Tibial nerve (tissue), 4 donors: ENCODE results near the gene CCNL1. TPM values are rescaled to one million over a fixed set of nuclear protein-coding genes. Genes with fewer than 3 reads are reported as not detected.

ENCODE experiments used
- DNase-seq, 2 donors: peaks; one replicate each; pipeline ENCODE4 v3.0.0-alpha.2; 2019; ENCODE audit warnings: low spot score in 2 of 2
- H3K27ac ChIP-seq, 4 donors: fragments of 200-600 bp; sonication (generic) in 3 of 4; one replicate each; pipeline ENCODE4 v1.5.1; 2017 to 2019; ENCODE audit warnings: mild to moderate bottlenecking in 1 of 4
- H3K27me3 ChIP-seq, 2 donors: fragments of 200-600 bp; sonication (generic) in 1 of 2; one replicate each; pipeline versions ENCODE4 v1.5.1 to v1.6.0; 2017 to 2019
- H3K36me3 ChIP-seq, 3 donors: fragments of 200-600 bp; sonication (generic); one replicate each; pipeline ENCODE4 v1.5.1; 2018 to 2019
- H3K4me1 ChIP-seq, 4 donors: fragments of 200-600 bp; sonication (generic) in 3 of 4; one replicate each; pipeline ENCODE4 v1.5.1; 2017 to 2019
- H3K4me3 ChIP-seq, 4 donors: fragments of 200-600 bp; sonication (generic) in 3 of 4; one replicate each; pipeline ENCODE4 v1.5.1; 2017 to 2019; ENCODE audit warnings: mild to moderate bottlenecking in 1 of 4, moderate library complexity in 1 of 4
- H3K9me3 ChIP-seq, 4 donors: fragments of 200-600 bp; sonication (generic) in 3 of 4; one replicate each; pipeline ENCODE4 v1.5.1; 2017 to 2019
- EP300 ChIP-seq, 2 donors: sonication (generic); formaldehyde crosslinking; IDR thresholded peaks; one replicate each; pipeline ENCODE4 v1.6.1; 2017; ENCODE audit warnings: antibody characterized with exemption in 2 of 2, mild to moderate bottlenecking in 1 of 2
- POLR2A ChIP-seq, 2 donors: fragments of 450-650 bp; IDR thresholded peaks; one replicate each; pipeline ENCODE4 v1.6.1; 2017; ENCODE audit warnings: antibody characterized with exemption in 2 of 2, mild to moderate bottlenecking in 2 of 2, moderate library complexity in 2 of 2
- WGBS, 2 donors: methylation state at CpG; one replicate each; pipeline ENCODE4 v1.1.5; 2018; 5-methylcytosine and 5-hydroxymethylcytosine counted together
- total RNA-seq, 4 donors: library from RNA; depleted of rRNA; stranded (reverse); fragments of >200 nt; gene quantifications; one replicate each; pipeline ENCODE4 v1.1.0, GENCODE V29; 2016
- TF ChIP-seq, protein P1 (sequence below), 5 experiments: fragments of 200-600 bp in 3 of 5; fragments of 450-650 bp in 2 of 5; sonication (generic) in 3 of 5; IDR thresholded peaks; one replicate each; pipeline ENCODE4 v1.5.1; 2016 to 2019; ENCODE audit warnings: antibody characterized with exemption in 5 of 5, mild to moderate bottlenecking in 3 of 5, moderate library complexity in 2 of 5

CCNL1 gene
- total RNA-seq, 4 donors from 2014 or later = 176 to 239 (median 239) TPM

DNA sequence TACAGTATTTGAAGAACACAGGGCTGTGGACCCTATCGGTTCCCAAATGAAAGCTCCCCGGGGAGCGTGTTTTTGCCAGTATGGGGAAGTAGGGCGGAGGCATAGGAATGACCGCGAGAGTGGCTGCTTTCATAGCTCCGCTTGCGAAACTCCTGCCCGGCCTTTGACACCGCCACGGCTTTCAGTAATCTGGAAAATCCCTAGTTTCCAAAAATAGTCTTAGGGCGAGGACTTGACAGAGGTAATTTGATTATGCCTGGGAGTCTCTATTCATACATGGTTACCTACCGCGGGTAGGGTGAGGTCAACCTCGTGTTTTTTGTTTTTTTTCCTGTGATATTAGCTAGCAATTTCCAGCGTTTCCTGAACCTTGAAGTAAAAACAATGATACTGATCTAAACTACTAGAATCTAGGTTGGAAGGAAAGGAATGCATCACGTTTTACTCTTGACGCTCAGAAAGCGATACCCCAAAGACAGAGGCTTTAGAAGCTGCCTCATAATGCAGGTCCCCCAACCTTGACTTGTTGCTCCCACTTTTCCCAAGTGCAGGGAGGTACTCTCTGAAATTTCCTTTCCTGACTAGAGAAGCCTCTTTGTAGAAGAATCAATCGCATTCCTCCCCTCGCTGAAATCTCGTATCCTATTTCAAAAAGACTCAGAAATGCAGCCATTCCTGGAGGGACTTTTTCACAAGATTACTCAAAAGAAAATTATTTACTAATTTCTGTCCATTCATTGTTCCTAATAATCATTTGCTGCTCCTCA, 894 bp upstream of the CCNL1 start:
- WGBS, 2 donors = 4 to 6% methylated on average over 17 to 22 of the region's 22 CpGs

DNA sequence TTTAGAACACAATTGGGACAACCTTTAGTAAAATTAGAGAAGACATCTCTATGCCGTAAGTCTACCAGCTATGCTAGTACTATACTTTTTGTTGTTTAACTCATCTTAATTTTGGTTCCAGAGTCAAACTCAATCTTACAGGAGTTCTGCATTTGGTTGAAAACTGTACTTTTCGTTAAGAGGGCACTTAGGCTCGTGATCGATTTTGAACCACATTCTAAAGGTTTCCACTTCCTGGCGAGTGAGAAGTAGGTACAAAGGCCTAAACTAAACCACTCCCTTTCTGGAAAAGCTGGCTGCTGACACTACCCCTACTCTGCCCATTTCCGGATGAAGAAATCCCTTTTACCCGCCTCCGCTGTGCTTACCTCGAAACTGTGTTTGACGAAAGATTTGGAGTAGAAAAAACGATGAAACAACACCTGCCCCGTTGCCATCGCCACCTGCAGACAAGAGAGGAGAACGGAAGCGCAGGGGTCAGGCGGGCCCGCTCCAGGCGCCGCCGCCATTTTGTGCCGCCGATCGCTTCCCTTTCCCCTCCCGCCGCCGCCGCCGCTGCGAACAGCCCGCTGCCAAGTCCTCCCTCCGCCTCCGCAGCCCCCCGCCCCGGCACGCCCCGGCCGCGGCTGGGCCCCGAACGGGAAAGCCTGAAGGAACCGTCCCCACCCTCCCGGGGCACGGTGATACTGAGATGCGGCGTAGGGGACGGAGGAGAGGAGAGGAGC, 748 bp downstream of the CCNL1 start:
- Histone ChIP-seq H3K27ac (peak overlapping the region; percentile 97 to 100 (median 99)), H3K4me1 (peaks cover 0 to 59% (median 51%) of the 10 kb centered on the region in 4 donors), H3K27me3 (no peaks in the 10 kb centered on the region), H3K36me3 (peaks cover 0 to 29% (median 0%) of the 10 kb centered on the region in 3 donors), H3K4me3 (peak overlapping the region; percentile 66 to 99 (median 82)), H3K9me3 (no peaks in the 10 kb centered on the region)
- TF ChIP-seq EP300 (IDR thresholded peaks at IDR 0.05) (no peak), POLR2A (IDR thresholded peaks at IDR 0.05) (no peak)
- TF ChIP-seq, protein P1, sequence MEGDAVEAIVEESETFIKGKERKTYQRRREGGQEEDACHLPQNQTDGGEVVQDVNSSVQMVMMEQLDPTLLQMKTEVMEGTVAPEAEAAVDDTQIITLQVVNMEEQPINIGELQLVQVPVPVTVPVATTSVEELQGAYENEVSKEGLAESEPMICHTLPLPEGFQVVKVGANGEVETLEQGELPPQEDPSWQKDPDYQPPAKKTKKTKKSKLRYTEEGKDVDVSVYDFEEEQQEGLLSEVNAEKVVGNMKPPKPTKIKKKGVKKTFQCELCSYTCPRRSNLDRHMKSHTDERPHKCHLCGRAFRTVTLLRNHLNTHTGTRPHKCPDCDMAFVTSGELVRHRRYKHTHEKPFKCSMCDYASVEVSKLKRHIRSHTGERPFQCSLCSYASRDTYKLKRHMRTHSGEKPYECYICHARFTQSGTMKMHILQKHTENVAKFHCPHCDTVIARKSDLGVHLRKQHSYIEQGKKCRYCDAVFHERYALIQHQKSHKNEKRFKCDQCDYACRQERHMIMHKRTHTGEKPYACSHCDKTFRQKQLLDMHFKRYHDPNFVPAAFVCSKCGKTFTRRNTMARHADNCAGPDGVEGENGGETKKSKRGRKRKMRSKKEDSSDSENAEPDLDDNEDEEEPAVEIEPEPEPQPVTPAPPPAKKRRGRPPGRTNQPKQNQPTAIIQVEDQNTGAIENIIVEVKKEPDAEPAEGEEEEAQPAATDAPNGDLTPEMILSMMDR (IDR thresholded peaks at IDR 0.05) = no peak
- peak in 1 of 2 donors; percentile 45 for DNase-seq
- 1% methylated on average over 34 to 42 of the region's 46 CpGs for WGBS, 2 donors

More for the DNA sequence above, 894 bp upstream of the CCNL1 start:
- no peaks in the 10 kb centered on the region for H3K27me3 ChIP-seq
- peak overlapping the region; percentile 97 to 100 (median 99) for H3K27ac ChIP-seq
- peaks cover 0 to 42% (median 36%) of the 10 kb centered on the region in 4 donors for H3K4me1 ChIP-seq
- no peaks in the 10 kb centered on the region for H3K9me3 ChIP-seq
- TF ChIP-seq POLR2A (IDR thresholded peaks at IDR 0.05) (no peak), EP300 (IDR thresholded peaks at IDR 0.05) (peak in 1 of 2 donors; percentile 70)
- DNase-seq = peak; percentile 86 to 93
- peaks cover 0 to 24% (median 0%) of the 10 kb centered on the region in 3 donors for H3K36me3 ChIP-seq
- peak overlapping the region; percentile 66 to 99 (median 82) for H3K4me3 ChIP-seq

DNA sequence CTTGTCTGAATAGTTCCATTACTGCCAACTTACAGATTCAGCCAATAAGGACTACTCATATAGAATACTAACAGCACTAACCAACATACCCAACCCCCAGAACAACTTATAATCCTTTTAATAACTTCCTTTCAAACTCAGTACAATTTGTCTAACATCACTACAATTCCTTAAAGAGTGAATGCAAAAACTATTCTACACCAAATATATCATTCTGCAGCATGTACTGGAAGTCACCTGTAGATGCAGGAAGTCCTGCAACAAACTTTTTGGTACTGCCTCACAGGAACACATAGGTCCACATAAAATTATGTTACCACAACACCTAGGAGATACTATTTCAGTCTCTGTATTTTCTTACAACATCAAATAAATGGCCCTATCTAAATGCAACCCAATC, 2.1 kb downstream of the CCNL1 start:
- H3K27ac ChIP-seq = peak overlapping the region in 2 of 4 donors; percentile 97 to 100
- TF ChIP-seq EP300 (IDR thresholded peaks at IDR 0.05) = no peak
- TF ChIP-seq POLR2A (IDR thresholded peaks at IDR 0.05) = no peak
- TF ChIP-seq, protein P1 (IDR thresholded peaks at IDR 0.05) = no peak
- H3K27me3 ChIP-seq = no peaks in the 10 kb centered on the region
- no peak for DNase-seq
- H3K4me1 ChIP-seq = peaks cover 0 to 72% (median 60%) of the 10 kb centered on the region in 4 donors
- H3K4me3 ChIP-seq = peak overlapping the region in 3 of 4 donors; percentile 66 to 99 (median 80)
- peaks cover 0 to 43% (median 0%) of the 10 kb centered on the region in 3 donors for H3K36me3 ChIP-seq
- H3K9me3 ChIP-seq = no peaks in the 10 kb centered on the region

DNA sequence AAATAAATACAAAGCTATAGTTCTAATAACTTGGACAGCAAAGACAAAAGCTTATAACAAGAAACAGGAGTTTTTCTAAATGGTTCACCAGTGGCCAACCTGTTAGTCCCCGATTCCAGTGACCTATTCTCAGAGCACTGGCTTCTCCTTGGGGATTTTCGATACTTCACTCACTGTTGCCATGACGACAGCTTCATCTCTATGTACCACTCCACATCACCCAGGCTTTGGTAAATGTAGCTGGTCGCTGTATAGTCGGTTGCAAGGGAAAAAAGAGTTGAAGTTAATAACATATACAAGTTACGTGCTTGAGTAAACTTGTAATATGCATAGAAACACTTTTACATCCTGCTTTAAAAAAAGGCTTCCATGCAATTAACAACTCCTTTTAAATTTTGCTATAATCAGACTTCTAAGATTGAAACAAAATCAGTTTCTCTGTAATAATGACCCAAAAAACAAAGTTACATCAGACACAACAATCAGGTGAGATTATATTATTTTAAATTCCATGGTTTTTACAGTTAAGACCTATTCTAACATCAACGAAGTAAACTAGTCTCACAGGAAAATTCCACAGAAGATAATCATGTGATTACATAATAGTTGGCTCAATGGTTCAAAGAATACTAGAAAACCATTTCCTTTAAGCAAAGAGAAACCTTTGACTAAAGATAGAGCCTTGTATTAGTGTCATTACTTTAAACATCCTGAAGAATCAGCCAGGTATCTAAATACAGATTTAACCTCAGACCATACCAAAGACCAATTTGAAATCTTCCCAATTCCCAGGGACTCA, 2.9 kb downstream of the CCNL1 start:
- Histone ChIP-seq H3K9me3 (no peaks in the 10 kb centered on the region), H3K27me3 (no peaks in the 10 kb centered on the region), H3K4me3 (peak overlapping the region in 2 of 4 donors; percentile 12 to 80), H3K36me3 (peaks cover 2 to 51% (median 5%) of the 10 kb centered on the region in 3 donors), H3K27ac (peak overlapping the region in 2 of 4 donors; percentile 7 to 26), H3K4me1 (peaks cover 0 to 76% (median 60%) of the 10 kb centered on the region in 4 donors)
- no peak for DNase-seq
- 53 to 56% methylated on average over 7 of the region's 7 CpGs for WGBS, 2 donors
- no peak for TF ChIP-seq POLR2A (IDR thresholded peaks at IDR 0.05)
- no peak for TF ChIP-seq EP300 (IDR thresholded peaks at IDR 0.05)
- TF ChIP-seq, protein P1 (IDR thresholded peaks at IDR 0.05) = no peak

DNA sequence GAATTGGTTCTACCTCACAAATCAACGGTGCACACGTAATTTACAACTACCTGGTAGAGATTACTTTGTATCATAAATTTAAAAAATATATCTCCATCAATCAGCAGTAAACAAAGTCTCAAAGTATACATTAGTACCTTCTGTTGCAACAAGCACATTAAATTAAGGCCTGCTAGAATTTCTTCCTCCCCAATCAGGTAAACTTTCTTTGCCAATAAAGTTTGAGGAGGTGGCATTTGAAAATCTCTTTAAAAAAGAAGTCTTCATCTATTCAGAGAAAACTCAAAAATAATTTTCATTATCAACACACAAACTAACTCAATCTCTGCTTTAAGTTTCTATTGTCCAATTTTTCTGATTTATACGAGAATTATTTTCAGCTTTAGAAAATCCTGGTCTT, 4.4 kb downstream of the CCNL1 start:
- Histone ChIP-seq H3K4me3 (no peak overlapping the region), H3K27me3 (no peaks in the 10 kb centered on the region), H3K4me1 (peaks cover 0 to 65% (median 52%) of the 10 kb centered on the region in 4 donors), H3K36me3 (peaks cover 2 to 65% (median 15%) of the 10 kb centered on the region in 3 donors), H3K27ac (no peak overlapping the region), H3K9me3 (no peaks in the 10 kb centered on the region)
- no peak for TF ChIP-seq EP300 (IDR thresholded peaks at IDR 0.05)
- TF ChIP-seq, protein P1 (IDR thresholded peaks at IDR 0.05) = no peak
- no peak for TF ChIP-seq POLR2A (IDR thresholded peaks at IDR 0.05)
- WGBS, 2 donors = 61 to 65% methylated on average over 3 of the region's 3 CpGs
- DNase-seq = no peak
